K562 (cell line): Measurements from ENCODE around the gene CCDC136. TPM values are rescaled to one million over a fixed set of nuclear protein-coding genes. Genes with fewer than 3 reads are reported as not detected.
A peak's percentile ranks its signal among the peaks of the same experiment; 100 is the strongest.

Experiments
- ATF6 ChIP-seq: sonication (generic); formaldehyde crosslinking; IDR thresholded peaks from 2 replicates; pipeline ENCODE4 v1.4.0; 2020; ENCODE audit warnings: mild to moderate bottlenecking, missing genetic modification reagents
- DNMT1 ChIP-seq: fragments of 450-650 bp; IDR thresholded peaks from 2 replicates; pipeline ENCODE4 v1.6.1; 2016; ENCODE audit warnings: antibody characterized with exemption, mild to moderate bottlenecking
- FOXJ2 ChIP-seq: fragments of 200-800 bp; sonication (Bioruptor generic); IDR thresholded peaks from 2 replicates; pipeline ENCODE4 v1.6.1; 2016; ENCODE audit warnings: missing genetic modification characterization, missing compliant biosample characterization
- FOXM1 ChIP-seq, 2 experiments: fragments of 450-650 bp in 1 of 2; sonication (generic) in 1 of 2; formaldehyde crosslinking in 1 of 2; IDR thresholded peaks; 2 replicates each; pipeline versions ENCODE4 v1.6.1 to v1.9.0; 2017 to 2022; ENCODE audit warnings: low read depth in 2 of 2, mild to moderate bottlenecking in 2 of 2, missing genetic modification reagents in 1 of 2, moderate library complexity in 1 of 2
- ILK ChIP-seq: fragments of 450-650 bp; IDR thresholded peaks from 2 replicates; pipeline ENCODE4 v1.6.1; 2016; ENCODE audit warnings: missing genetic modification characterization, low read depth, mild to moderate bottlenecking, missing compliant biosample characterization, moderate library complexity, borderline replicate concordance
- NR4A1 ChIP-seq, 2 experiments: fragments of 250-450 bp in 1 of 2; fragments of 450-650 bp in 1 of 2; sonication (Bioruptor Pico) in 1 of 2; IDR thresholded peaks; 2 replicates each; pipeline versions ENCODE4 v1.4.0 to v1.6.1; 2016 to 2020; ENCODE audit warnings: mild to moderate bottlenecking in 2 of 2, missing compliant biosample characterization in 1 of 2, missing genetic modification characterization in 1 of 2, moderate library complexity in 1 of 2
- TAF9B ChIP-seq: fragments of 450-650 bp; IDR thresholded peaks from 2 replicates; pipeline ENCODE4 v1.6.1; 2018; ENCODE audit warnings: mild to moderate bottlenecking; ENCODE audit not compliant: partially characterized antibody
- TEAD1 ChIP-seq, 2 experiments: fragments of 450-650 bp in 1 of 2; sonication (generic) in 1 of 2; formaldehyde crosslinking; IDR thresholded peaks; 2 replicates each; pipeline versions ENCODE4 v1.4.0 to v1.8.0; 2020 to 2022; ENCODE audit warnings: mild to moderate bottlenecking in 2 of 2, missing genetic modification reagents in 1 of 2
- THAP12 ChIP-seq: fragments of 250-450 bp; sonication (Bioruptor Pico); IDR thresholded peaks from 2 replicates; pipeline ENCODE4 v1.9.0; 2021; ENCODE audit warnings: mild to moderate bottlenecking, inconsistent platforms
- USF1 ChIP-seq: sonication (generic); formaldehyde crosslinking; IDR thresholded peaks from 2 replicates; pipeline ENCODE4 v1.9.0; 2022; ENCODE audit warnings: mild to moderate bottlenecking, missing genetic modification reagents
- ZBTB11 ChIP-seq, 3 experiments: fragments of 200-800 bp in 1 of 3; fragments of 250-450 bp in 1 of 3; fragments of 450-650 bp in 1 of 3; sonication (Bioruptor Pico) in 1 of 3; sonication (Bioruptor generic) in 1 of 3; formaldehyde crosslinking in 1 of 3; IDR thresholded peaks; 2 replicates each; pipeline versions ENCODE4 v1.6.1 to v1.8.0; 2016 to 2022; ENCODE audit warnings: mild to moderate bottlenecking in 2 of 3, missing genetic modification characterization in 2 of 3, missing compliant biosample characterization in 1 of 3, moderate library complexity in 1 of 3
- ZBTB26 ChIP-seq: fragments of 450-650 bp; formaldehyde crosslinking; IDR thresholded peaks from 2 replicates; pipeline ENCODE4 v1.4.0; 2022; ENCODE audit warnings: missing genetic modification characterization
- ZFPM2 ChIP-seq: fragments of 250-450 bp; sonication (Bioruptor Pico); IDR thresholded peaks from 2 replicates; pipeline ENCODE4 v1.5.1; 2022; ENCODE audit warnings: mild to moderate bottlenecking
- ZNF316 ChIP-seq: fragments of 450-650 bp; IDR thresholded peaks from 2 replicates; pipeline ENCODE4 v1.6.1; 2016
- ZSCAN29 ChIP-seq: fragments of 450-650 bp; IDR thresholded peaks from 2 replicates; pipeline ENCODE4 v1.6.1; 2017
- polyA plus RNA-seq, 8 experiments: library from polyadenylated mRNA; depleted of rRNA in 4 of 8; stranded (reverse) in 5 of 8; unstranded in 3 of 8; fragments of >200 nt; fragmentation: Nextera tagmentation in 2 of 8; fragmentation: Illumina TruSeq in 1 of 8; extraction: Ambion mirVana in 2 of 8; extraction: Trizol in 1 of 8; gene quantifications; 2 replicates each; pipeline versions ENCODE4 v1.2.1 to v1.2.3, GENCODE V29; 2011 to 2014; ENCODE audit warnings: inconsistent platforms in 1 of 8, missing spikeins in 1 of 8
- total RNA-seq, 7 experiments: library from RNA; depleted of rRNA in 6 of 7; stranded (reverse); fragments of >200 nt in 6 of 7; fragmentation: Illumina TruSeq in 2 of 7; extraction: Trizol in 2 of 7; gene quantifications; 2 replicates each; pipeline versions ENCODE4 v1.2.1 to v1.2.3, GENCODE V29; 2011 to 2021; ENCODE audit warnings: low replicate concordance in 1 of 7

CCDC136 gene
- total and polyA plus RNA-seq, 9 of the 15 experiments (the other 6 are each of a cell fraction or from before 2014, with no cell fraction given): 2.4 to 40.8 (median 26.5) TPM

GRCh38 chr7:128830231-128831177 lies 38.7 kb downstream of the CCDC136 start, which contains the start of gene FLNC (continued):
- TF ChIP-seq ZSCAN29 (no peak), DNMT1 (no peak), TEAD1 (CRISPR knock-in tag; IDR thresholded peaks at IDR 0.05) (no peak; a peak in 1 of 4 replicates), ZNF316 (no peak), USF1 (CRISPR knock-in tag) (0 out of 2 replicates have a peak, but pooled peaks have one; percentile 23), ZFPM2 (no peak), FOXM1 (IDR thresholded peaks at IDR 0.05; ENCODE audit: low read depth) (no peak), FOXM1 (CRISPR knock-in tag; IDR thresholded peaks at IDR 0.05; ENCODE audit: low read depth) (no peak), ATF6 (CRISPR knock-in tag) (peak; percentile 91; the same call in 1 of the 2 replicates), ZBTB11 (CRISPR knock-in tag; IDR thresholded peaks at IDR 0.05) (peak in 1 of 3 experiments; percentile 56; a peak in 1 of 6 replicates), NR4A1 (CRISPR knock-in tag; IDR thresholded peaks at IDR 0.05) (no peak), NR4A1 (tag; IDR thresholded peaks at IDR 0.05) (peak; percentile 80; the same call in 1 of the 2 replicates), ZBTB26 (no peak), TAF9B (no peak), FOXJ2 (tag) (no peak), ILK (tag) (no peak), THAP12 (CRISPR knock-in tag) (peak; percentile 67)
